ENCODE results near the gene PIGV.

DNA sequence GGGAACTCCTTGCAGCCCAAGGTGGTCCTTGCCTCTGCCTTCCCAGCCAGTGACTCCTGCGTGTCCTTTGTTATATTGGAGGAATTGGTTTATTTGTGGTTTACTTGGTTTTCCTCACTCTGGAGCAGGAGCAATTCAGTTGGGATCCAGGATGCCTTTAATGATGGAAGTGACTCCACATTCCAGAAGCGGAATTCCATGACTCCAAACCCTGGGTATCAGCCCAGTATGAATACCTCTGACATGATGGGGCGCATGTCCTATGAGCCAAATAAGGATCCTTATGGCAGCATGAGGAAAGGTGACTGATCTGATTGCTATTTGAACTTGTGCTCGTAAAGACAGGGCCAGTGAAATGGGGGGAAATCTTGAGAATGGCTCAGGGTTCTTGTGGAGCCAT is 15.1 kb upstream of the PIGV start:
- no peak for TF ChIP-seq POLR2A (IDR thresholded peaks at IDR 0.05)
- TF ChIP-seq, protein P1, sequence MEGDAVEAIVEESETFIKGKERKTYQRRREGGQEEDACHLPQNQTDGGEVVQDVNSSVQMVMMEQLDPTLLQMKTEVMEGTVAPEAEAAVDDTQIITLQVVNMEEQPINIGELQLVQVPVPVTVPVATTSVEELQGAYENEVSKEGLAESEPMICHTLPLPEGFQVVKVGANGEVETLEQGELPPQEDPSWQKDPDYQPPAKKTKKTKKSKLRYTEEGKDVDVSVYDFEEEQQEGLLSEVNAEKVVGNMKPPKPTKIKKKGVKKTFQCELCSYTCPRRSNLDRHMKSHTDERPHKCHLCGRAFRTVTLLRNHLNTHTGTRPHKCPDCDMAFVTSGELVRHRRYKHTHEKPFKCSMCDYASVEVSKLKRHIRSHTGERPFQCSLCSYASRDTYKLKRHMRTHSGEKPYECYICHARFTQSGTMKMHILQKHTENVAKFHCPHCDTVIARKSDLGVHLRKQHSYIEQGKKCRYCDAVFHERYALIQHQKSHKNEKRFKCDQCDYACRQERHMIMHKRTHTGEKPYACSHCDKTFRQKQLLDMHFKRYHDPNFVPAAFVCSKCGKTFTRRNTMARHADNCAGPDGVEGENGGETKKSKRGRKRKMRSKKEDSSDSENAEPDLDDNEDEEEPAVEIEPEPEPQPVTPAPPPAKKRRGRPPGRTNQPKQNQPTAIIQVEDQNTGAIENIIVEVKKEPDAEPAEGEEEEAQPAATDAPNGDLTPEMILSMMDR (IDR thresholded peaks at IDR 0.05), result no peak
